K562 (cell line): ENCODE results near the gene SHISAL2A. TPM values are rescaled to one million over a fixed set of nuclear protein-coding genes. Genes with fewer than 3 reads are reported as not detected.

Source experiments
- AFF1 ChIP-seq, 2 experiments: fragments of 450-650 bp; IDR thresholded peaks; 2 replicates each; pipeline ENCODE4 v1.6.1; 2018; ENCODE audit warnings: mild to moderate bottlenecking in 2 of 2, low read depth in 1 of 2; ENCODE audit not compliant: partially characterized antibody in 2 of 2
- CBFA2T3 ChIP-seq: fragments of 450-650 bp; IDR thresholded peaks from 2 replicates; pipeline ENCODE4 v1.6.1; 2017
- DDX20 ChIP-seq: fragments of 450-650 bp; IDR thresholded peaks from 2 replicates; pipeline ENCODE4 v1.6.1; 2016; ENCODE audit warnings: missing genetic modification characterization, low read depth, mild to moderate bottlenecking, missing compliant biosample characterization, moderate library complexity
- DPF2 ChIP-seq: fragments of 450-650 bp; IDR thresholded peaks from 2 replicates; pipeline ENCODE4 v1.6.1; 2016
- E2F5 ChIP-seq: sonication (generic); formaldehyde crosslinking; IDR thresholded peaks from 2 replicates; pipeline ENCODE4 v1.8.0; 2022; ENCODE audit warnings: mild to moderate bottlenecking, missing genetic modification reagents
- EHMT2 ChIP-seq: fragments of 450-650 bp; IDR thresholded peaks from 2 replicates; pipeline ENCODE4 v1.6.1; 2018; ENCODE audit warnings: antibody characterized with exemption
- EP400 ChIP-seq: fragments of 450-650 bp; IDR thresholded peaks from 2 replicates; pipeline ENCODE4 v1.6.1; 2017; ENCODE audit warnings: antibody characterized with exemption, mild to moderate bottlenecking, moderate library complexity
- KAT8 ChIP-seq: fragments of 450-650 bp; IDR thresholded peaks from 2 replicates; pipeline ENCODE4 v1.6.1; 2016; ENCODE audit warnings: low read depth, mild to moderate bottlenecking
- LEF1 ChIP-seq: fragments of 450-650 bp; IDR thresholded peaks from 2 replicates; pipeline ENCODE4 v1.6.1; 2016; ENCODE audit warnings: mild to moderate bottlenecking
- MAFF ChIP-seq: IDR thresholded peaks from 2 replicates; pipeline ENCODE4 v1.6.1; 2012; ENCODE audit warnings: low read length, improper control_type of control experiment
- MAFK ChIP-seq: IDR thresholded peaks from 2 replicates; pipeline ENCODE4 v1.6.1; 2011; ENCODE audit warnings: low read length, improper control_type of control experiment
- MEF2A ChIP-seq: IDR thresholded peaks from 2 replicates; pipeline ENCODE4 v1.6.1; 2011; ENCODE audit warnings: low read depth, mild to moderate bottlenecking, low read length, moderate library complexity; ENCODE audit not compliant: control insufficient read depth
- MNT ChIP-seq, 2 experiments: fragments of 450-650 bp; conservative IDR thresholded peaks; 2 replicates each; pipeline ENCODE4 v1.6.1; 2017; ENCODE audit warnings: mild to moderate bottlenecking in 2 of 2, moderate library complexity in 2 of 2
- MYBL2 ChIP-seq, 2 experiments: fragments of 450-650 bp in 1 of 2; sonication (generic) in 1 of 2; formaldehyde crosslinking in 1 of 2; IDR thresholded peaks; 2 replicates each; pipeline versions ENCODE4 v1.6.1 to v1.8.1; 2017 to 2022; ENCODE audit warnings: borderline replicate concordance in 1 of 2, inconsistent platforms in 1 of 2, low read depth in 1 of 2, mild to moderate bottlenecking in 1 of 2, missing genetic modification reagents in 1 of 2, moderate library complexity in 1 of 2
- NBN ChIP-seq: fragments of 450-650 bp; IDR thresholded peaks from 2 replicates; pipeline ENCODE4 v1.6.1; 2016; ENCODE audit warnings: low read depth, mild to moderate bottlenecking
- NCOR1 ChIP-seq: fragments of 450-650 bp; IDR thresholded peaks from 2 replicates; pipeline ENCODE4 v1.6.1; 2016; ENCODE audit warnings: mild to moderate bottlenecking, moderate library complexity
- RBM25 ChIP-seq: fragments of 200-400 bp; formaldehyde crosslinking; IDR thresholded peaks from 2 replicates; pipeline ENCODE4 v1.6.1; 2018; ENCODE audit warnings: low read length, low read depth, moderate library complexity; ENCODE audit not compliant: severe bottlenecking
- RCOR1 ChIP-seq, 2 experiments: IDR thresholded peaks; 2 replicates each; pipeline ENCODE4 v1.6.1; 2012; ENCODE audit warnings: low read depth in 2 of 2, low read length in 2 of 2, borderline replicate concordance in 1 of 2, improper control_type of control experiment in 1 of 2
- SAFB ChIP-seq: fragments of 200-400 bp; formaldehyde crosslinking; IDR thresholded peaks from 2 replicates; pipeline ENCODE4 v1.6.1; 2017; ENCODE audit warnings: low read depth, low read length, borderline replicate concordance
- SPI1 ChIP-seq: IDR thresholded peaks from 2 replicates; pipeline ENCODE4 v1.6.1; 2011; ENCODE audit warnings: low read depth, low read length, control low read depth, borderline replicate concordance
- TAL1 ChIP-seq: fragments of 450-650 bp; IDR thresholded peaks from 2 replicates; pipeline ENCODE4 v1.6.1; 2016; ENCODE audit warnings: mild to moderate bottlenecking
- TARDBP ChIP-seq: fragments of 450-650 bp; IDR thresholded peaks from 2 replicates; pipeline ENCODE4 v1.6.1; 2016
- TRIM24 ChIP-seq, 2 experiments: fragments of 450-650 bp; IDR thresholded peaks; 2 replicates each; pipeline ENCODE4 v1.6.1; 2016
- ZNF3 ChIP-seq: fragments of 250-450 bp; sonication (Bioruptor Pico); IDR thresholded peaks from 2 replicates; pipeline ENCODE4 v1.5.0; 2021; ENCODE audit warnings: mild to moderate bottlenecking, moderate library complexity
- polyA plus RNA-seq, 8 experiments: library from polyadenylated mRNA; depleted of rRNA in 4 of 8; stranded (reverse) in 5 of 8; unstranded in 3 of 8; fragments of >200 nt; fragmentation: Nextera tagmentation in 2 of 8; fragmentation: Illumina TruSeq in 1 of 8; extraction: Ambion mirVana in 2 of 8; extraction: Trizol in 1 of 8; gene quantifications; 2 replicates each; pipeline versions ENCODE4 v1.2.1 to v1.2.3, GENCODE V29; 2011 to 2014; ENCODE audit warnings: inconsistent platforms in 1 of 8, missing spikeins in 1 of 8
- total RNA-seq, 7 experiments: library from RNA; depleted of rRNA in 6 of 7; stranded (reverse); fragments of >200 nt in 6 of 7; fragmentation: Illumina TruSeq in 2 of 7; extraction: Trizol in 2 of 7; gene quantifications; 2 replicates each; pipeline versions ENCODE4 v1.2.1 to v1.2.3, GENCODE V29; 2011 to 2021; ENCODE audit warnings: low replicate concordance in 1 of 7

Gene SHISAL2A
- total and polyA plus RNA-seq, 9 of the 15 experiments (the other 6 are each of a cell fraction or from before 2014, with no cell fraction given), result 0.11 TPM; not detected in 8

GRCh38 chr1:52613636-52614373 lies 19.2 kb upstream of the SHISAL2A start (continued):
- TF ChIP-seq ZNF3 (CRISPR knock-in tag) (no peak), MAFF (no peak), MNT (conservative IDR thresholded peaks at IDR 0.05) (peak; percentile 37 to 42; a peak in 3 of 4 replicates), E2F5 (no peak), TRIM24 (IDR thresholded peaks at IDR 0.05) (peak; percentile 82 to 90), CBFA2T3 (peak; percentile 98), DDX20 (no peak), LEF1 (peak; percentile 91), MYBL2 (IDR thresholded peaks at IDR 0.05; ENCODE audit: low read depth) (no peak), MYBL2 (CRISPR knock-in tag; IDR thresholded peaks at IDR 0.05; ENCODE audit: borderline replicate concordance) (no peak), AFF1 (IDR thresholded peaks at IDR 0.05; ENCODE audit: low read depth in 1 of 2, partially characterized antibody in 2 of 2) (peak in 1 of 2 experiments; percentile 26), SPI1 (peak; percentile 45; the same call in 1 of the 2 replicates), TARDBP (peak; percentile 31; the same call in 1 of the 2 replicates), NCOR1 (peak; percentile 94), RBM25 (peak; percentile 41), MAFK (0 out of 2 replicates have a peak, but pooled peaks have one; percentile 19), NBN (peak; percentile 88), KAT8 (no peak), EHMT2 (peak; percentile 17; the same call in 1 of the 2 replicates), EP400 (peak; percentile 41; the same call in 1 of the 2 replicates), DPF2 (peak; percentile 99), TAL1 (peak; percentile 95), MEF2A (0 out of 2 replicates have a peak, but pooled peaks have one; percentile 35), SAFB (no peak), RCOR1 (IDR thresholded peaks at IDR 0.05; ENCODE audit: borderline replicate concordance in 1 of 2, low read depth in 2 of 2, low read length in 2 of 2) (peak; percentile 81 to 94)
